ENCODE results near the gene AHCYL2.

- TF ChIP-seq CTCF (IDR thresholded peaks at IDR 0.05; ENCODE audit: low read depth, low read length, poor library complexity, severe bottlenecking) = no peak
- no peak for TF ChIP-seq EZH2phosphoT487 (IDR thresholded peaks at IDR 0.05; ENCODE audit: borderline replicate concordance, low read length)
Observed at GRCh38 chr7:129222064-129222463, 2.8 kb upstream of the AHCYL2 start.
